PC-9 (cell line): ENCODE data around the gene GAL3ST1. TPM values are rescaled to one million over a fixed set of nuclear protein-coding genes. Genes with fewer than 3 reads are reported as not detected.

Experiments
- BruUV-seq: library from RNA; stranded (reverse); fragments of 400-500 nt; replicated peaks from 2 replicates; lab custom pipeline; 2021; lab: Mats Ljungman, UMichigan
- CTCF ChIA-PET: fragments of 300-600 bp; sonication (Branson Sonifier 250); formaldehyde crosslinking; loops from one replicate; lab custom pipeline; 2022; ENCODE audit warnings: antibody characterized with exemption; lab: Charles Lee
- POLR2A ChIA-PET: fragments of 300-600 bp; sonication (Branson Sonifier 250); formaldehyde crosslinking; loops from one replicate; lab custom pipeline; 2022; ENCODE audit warnings: antibody characterized with exemption; ENCODE audit not compliant: unreplicated experiment; lab: Charles Lee
- DNase-seq, 2 experiments: peaks; one replicate each; pipeline versions ENCODE4 v3.0.0 to v3.0.0-alpha.2; 2015 to 2022; ENCODE audit warnings: mixed read lengths in 1 of 2
- H2AFZ ChIP-seq: fragments of 200-600 bp; sonication (generic); 2 replicates; pipeline ENCODE4 v1.8.1; 2017; ENCODE audit warnings: antibody characterized with exemption
- H3F3A ChIP-seq: fragments of 200-600 bp; sonication (generic); 2 replicates; pipeline ENCODE4 v1.8.1; 2017; ENCODE audit warnings: antibody characterized with exemption, mild to moderate bottlenecking, low read depth; ENCODE audit not compliant: insufficient read depth
- H3K27ac ChIP-seq: fragments of 200-600 bp; sonication (generic); 2 replicates; pipeline ENCODE4 v1.6.1; 2016; ENCODE audit warnings: mixed run types
- H3K27me3 ChIP-seq: fragments of 200-600 bp; sonication (generic); 2 replicates; pipeline ENCODE4 v1.6.1; 2016; ENCODE audit warnings: low read depth, mixed run types; ENCODE audit not compliant: insufficient read depth
- H3K36me3 ChIP-seq: fragments of 200-600 bp; sonication (generic); 2 replicates; pipeline ENCODE4 v1.6.1; 2016; ENCODE audit warnings: low read depth, mixed run types
- H3K4me1 ChIP-seq: fragments of 200-600 bp; sonication (generic); replicated peaks from 2 replicates; pipeline ENCODE4 v1.6.1; 2016; ENCODE audit warnings: mixed run types; ENCODE audit not compliant: insufficient read depth
- H3K4me2 ChIP-seq: fragments of 200-600 bp; sonication (generic); 2 replicates; pipeline ENCODE4 v1.6.1; 2017; ENCODE audit warnings: mixed run types
- H3K4me3 ChIP-seq: fragments of 200-600 bp; sonication (generic); 2 replicates; pipeline ENCODE4 v1.6.1; 2016; ENCODE audit warnings: mixed run types
- H3K79me2 ChIP-seq: fragments of 200-600 bp; sonication (generic); 2 replicates; pipeline ENCODE4 v1.6.1; 2017; ENCODE audit warnings: low read depth, mixed run types
- H3K9me2 ChIP-seq: fragments of 200-600 bp; sonication (generic); 2 replicates; pipeline ENCODE4 v1.8.1; 2017; ENCODE audit warnings: mild to moderate bottlenecking; ENCODE audit not compliant: insufficient read depth
- H3K9me3 ChIP-seq: fragments of 200-600 bp; sonication (generic); 2 replicates; pipeline ENCODE4 v1.8.1; 2016; ENCODE audit warnings: low read depth; ENCODE audit not compliant: insufficient read depth
- H4K20me1 ChIP-seq: fragments of 200-600 bp; sonication (generic); 2 replicates; pipeline ENCODE4 v1.8.1; 2017; ENCODE audit not compliant: insufficient read depth
- CTCF ChIP-seq: fragments of 200-600 bp; sonication (generic); conservative IDR thresholded peaks from 2 replicates; pipeline ENCODE4 v1.6.1; 2017; ENCODE audit warnings: mixed run types, antibody characterized with exemption, mild to moderate bottlenecking, moderate library complexity
- EZH2 ChIP-seq: fragments of 200-600 bp; sonication (generic); IDR thresholded peaks from 2 replicates; pipeline ENCODE4 v1.8.0; 2017; ENCODE audit warnings: antibody characterized with exemption, low read depth
- intact Hi-C: fragments of 100-400 bp; cut with micrococcal nuclease; formaldehyde crosslinking; loops from one replicate; pipeline ENCODE4 v1.10.0; 2022; ENCODE audit not compliant: unreplicated experiment
- total RNA-seq: library from RNA; stranded (reverse); gene quantifications from 2 replicates; pipeline ENCODE4 v1.2.3, GENCODE V29; 2021

The GAL3ST1 gene
- total RNA-seq, 1 experiment from 2014 or later = 0.52 TPM

GRCh38 chr22:30612789-30613188, 38.3 kb upstream of the GAL3ST1 start:
- CTCF ChIA-PET = interaction anchor here (0.6 kb wide), 1 partner anchor 498 kb away, joined by 3 read pairs; no protein-coding TSS in a partner anchor
- no peak overlapping the region for H3K4me2 ChIP-seq
- H3K9me2 ChIP-seq = no peaks in the 10 kb centered on the region
- no peak for DNase-seq
- no peaks in the 10 kb centered on the region for H3K27me3 ChIP-seq
- H4K20me1 ChIP-seq = no peaks in the 10 kb centered on the region
- no peaks in the 10 kb centered on the region for H3K9me3 ChIP-seq
- H3K36me3 ChIP-seq = no peaks in the 10 kb centered on the region
- H3K4me1 ChIP-seq = peaks cover 31% of the 10 kb centered on the region
- H3F3A ChIP-seq = peaks cover 20% of the 10 kb centered on the region
- H2AFZ ChIP-seq = no peak overlapping the region
- H3K79me2 ChIP-seq = no peaks in the 10 kb centered on the region
- no peak overlapping the region for H3K27ac ChIP-seq
- TF ChIP-seq CTCF = no peak
- no peak for TF ChIP-seq EZH2
- intact Hi-C loops = no loop called here
- no TSS peak for BruUV-seq
- no peak overlapping the region for H3K4me3 ChIP-seq
- POLR2A ChIA-PET = no interaction called here

- peaks cover 20% of the 10 kb centered on the region for H3F3A ChIP-seq
- H3K79me2 ChIP-seq = no peaks in the 10 kb centered on the region
- H3K4me2 ChIP-seq = no peak overlapping the region
- H3K4me1 ChIP-seq = peaks cover 31% of the 10 kb centered on the region
- TF ChIP-seq EZH2 (no peak), CTCF (no peak)
- no peaks in the 10 kb centered on the region for H3K27me3 ChIP-seq
- no peaks in the 10 kb centered on the region for H3K9me2 ChIP-seq
- H2AFZ ChIP-seq = no peak overlapping the region
- H3K27ac ChIP-seq = no peak overlapping the region
- intact Hi-C loops = no loop called here
- no peak for DNase-seq
- H3K9me3 ChIP-seq = no peaks in the 10 kb centered on the region
- ChIA-PET POLR2A (no interaction called here), CTCF (no interaction called here)
- BruUV-seq = no TSS peak
- no peaks in the 10 kb centered on the region for H4K20me1 ChIP-seq
- no peak overlapping the region for H3K4me3 ChIP-seq
- H3K36me3 ChIP-seq = no peaks in the 10 kb centered on the region
These were observed 36.7 kb upstream of the GAL3ST1 start for GRCh38 chr22:30611197-30611596.

GRCh38 chr22:30610299-30610698, 35.8 kb upstream of the GAL3ST1 start:
- Histone ChIP-seq H3K27ac (no peak overlapping the region), H3K36me3 (no peaks in the 10 kb centered on the region), H3K9me2 (no peaks in the 10 kb centered on the region), H3K79me2 (no peaks in the 10 kb centered on the region), H3K9me3 (no peaks in the 10 kb centered on the region), H3K4me1 (peaks cover 36% of the 10 kb centered on the region), H3K4me2 (no peak overlapping the region), H4K20me1 (no peaks in the 10 kb centered on the region), H3K4me3 (no peak overlapping the region), H3F3A (peaks cover 20% of the 10 kb centered on the region), H3K27me3 (no peaks in the 10 kb centered on the region), H2AFZ (no peak overlapping the region)
- TF ChIP-seq CTCF (no peak), EZH2 (no peak)
- BruUV-seq = no TSS peak
- POLR2A ChIA-PET = no interaction called here
- CTCF ChIA-PET = interaction anchor here (0.7 kb wide), 1 partner anchor 221 kb away, joined by 3 read pairs; no protein-coding TSS in a partner anchor
- no peak for DNase-seq
- intact Hi-C loops = no loop called here
